NCI-H446 (cell line): ENCODE results near the gene RABL2A.
"Not testable (repeated sequence)": the region's sequence is repeated elsewhere in the genome, so short reads cannot be mapped to it uniquely, and the experiment has no call there.

ENCODE experiments used
- DNase-seq, 2 experiments: peaks; one replicate each; lab custom pipeline; 2025; lab: John Stamatoyannopoulos, UW

Gene RABL2A

DNA sequence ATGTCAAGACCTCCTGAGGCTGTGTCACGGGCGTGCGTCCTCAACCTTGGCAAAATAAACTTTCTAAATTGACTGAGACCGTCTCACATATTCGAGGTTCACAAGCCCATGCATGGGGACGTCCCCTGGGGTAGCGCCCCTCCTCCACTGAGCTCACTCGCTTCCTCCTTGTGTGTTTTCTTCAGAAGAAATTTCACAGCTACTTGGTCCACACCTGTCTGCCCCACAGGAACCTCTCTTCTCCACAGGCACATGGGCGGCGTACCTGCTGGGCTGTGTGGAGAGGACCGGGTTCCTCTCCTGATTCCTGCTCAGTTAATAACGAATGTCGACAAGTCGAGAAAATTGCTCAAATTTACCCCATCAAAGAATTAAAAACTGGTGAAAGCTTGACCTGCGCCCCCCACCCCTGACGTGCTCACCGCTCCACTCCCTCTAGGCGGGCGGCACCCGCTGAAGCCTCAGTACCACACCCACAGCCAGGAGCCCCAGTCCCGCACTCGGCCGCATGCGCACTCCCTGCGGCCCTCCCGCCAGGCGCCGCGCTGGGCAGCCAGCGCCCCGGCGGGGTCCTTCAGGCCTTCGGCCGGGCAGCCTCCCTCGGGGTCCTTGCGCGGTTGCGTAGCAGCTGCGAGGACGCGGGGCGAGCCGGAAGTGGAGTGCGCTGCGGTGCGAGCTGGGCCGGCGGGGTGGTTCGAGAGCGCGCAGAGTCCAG lies at the start of gene RABL2A:
Gene RABL2A (plus strand): TSS at position 651 of the 715 bp plus-strand sequence. CDS start 1,341 bp downstream, outside the sequence.
- DNase-seq, result not testable (repeated sequence)

DNA sequence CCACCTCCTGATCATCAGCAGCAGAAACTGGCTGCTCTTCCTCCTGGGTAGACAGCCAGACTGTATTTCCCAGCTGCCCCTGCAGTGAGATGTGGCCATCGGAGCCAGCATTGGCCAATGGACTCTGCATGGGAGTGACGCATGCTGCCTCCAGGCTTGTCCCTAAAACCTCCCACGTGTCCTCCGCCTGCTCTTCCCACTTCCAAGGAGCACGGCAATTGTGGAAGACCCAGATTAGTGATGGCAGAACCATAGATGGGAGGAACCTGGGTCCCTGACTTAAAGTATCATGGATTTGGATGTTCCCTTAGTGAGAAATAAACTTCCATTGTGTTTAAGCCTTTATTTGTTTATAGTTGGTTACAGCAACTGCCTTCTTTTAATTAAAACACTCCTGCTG lies 48.6 kb upstream of the RABL2A start:
- not testable (repeated sequence) for DNase-seq

DNA sequence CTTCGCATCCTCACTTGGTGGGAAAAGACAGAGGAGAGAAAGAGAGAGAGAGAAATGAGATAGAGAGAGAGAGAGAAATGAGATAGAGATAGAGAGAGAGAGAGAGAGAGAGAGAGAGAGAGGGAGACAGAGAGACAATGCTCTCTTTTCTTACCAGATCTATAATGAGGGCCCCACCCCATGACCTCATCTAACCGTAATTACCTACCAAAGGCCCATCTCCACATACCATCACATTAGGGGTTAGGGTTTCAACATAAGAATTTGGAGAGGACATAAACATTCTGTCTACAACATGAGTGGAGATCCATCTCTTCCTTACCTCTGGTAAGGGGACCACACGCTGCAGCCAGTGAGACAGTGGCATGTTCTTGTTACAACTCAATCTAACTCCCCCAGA lies 44.6 kb upstream of the RABL2A start:
- not testable (repeated sequence) for DNase-seq

DNA sequence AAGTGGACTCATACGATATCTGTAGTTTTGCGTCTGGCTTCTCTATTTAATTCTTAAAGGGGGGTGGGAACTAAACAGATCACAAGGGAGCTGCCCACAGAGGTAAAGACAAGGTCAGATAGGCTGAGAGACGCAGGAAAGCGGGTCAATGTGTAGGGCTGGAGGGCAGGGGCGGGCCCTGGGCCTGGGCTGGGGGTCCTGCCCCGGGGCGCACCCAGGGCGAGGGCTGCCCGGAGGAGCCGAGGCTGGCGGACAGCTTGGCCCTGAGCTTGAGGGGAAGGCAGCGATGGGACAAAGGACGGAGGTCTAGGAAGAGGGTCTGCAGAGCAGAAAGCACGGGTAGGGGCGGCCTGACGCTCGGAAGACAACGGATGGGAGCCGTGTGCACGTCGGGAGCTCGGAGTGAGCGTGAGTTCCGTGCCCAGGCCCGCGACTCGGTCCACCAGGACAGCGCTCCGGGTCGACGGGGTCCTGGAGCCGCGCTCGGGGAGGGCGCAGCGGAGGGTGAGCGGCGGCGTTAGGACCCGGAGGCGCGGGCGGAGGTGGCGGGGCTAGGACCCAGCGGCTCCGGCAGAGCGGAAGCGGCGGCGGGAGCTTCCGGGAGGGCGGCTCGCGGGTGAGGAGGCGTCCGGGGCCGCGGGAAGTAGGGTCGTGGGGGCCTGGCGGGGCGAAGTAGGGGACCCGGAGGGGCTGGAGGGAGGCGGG lies 43.4 kb upstream of the RABL2A start:
- not testable (repeated sequence) for DNase-seq

DNA sequence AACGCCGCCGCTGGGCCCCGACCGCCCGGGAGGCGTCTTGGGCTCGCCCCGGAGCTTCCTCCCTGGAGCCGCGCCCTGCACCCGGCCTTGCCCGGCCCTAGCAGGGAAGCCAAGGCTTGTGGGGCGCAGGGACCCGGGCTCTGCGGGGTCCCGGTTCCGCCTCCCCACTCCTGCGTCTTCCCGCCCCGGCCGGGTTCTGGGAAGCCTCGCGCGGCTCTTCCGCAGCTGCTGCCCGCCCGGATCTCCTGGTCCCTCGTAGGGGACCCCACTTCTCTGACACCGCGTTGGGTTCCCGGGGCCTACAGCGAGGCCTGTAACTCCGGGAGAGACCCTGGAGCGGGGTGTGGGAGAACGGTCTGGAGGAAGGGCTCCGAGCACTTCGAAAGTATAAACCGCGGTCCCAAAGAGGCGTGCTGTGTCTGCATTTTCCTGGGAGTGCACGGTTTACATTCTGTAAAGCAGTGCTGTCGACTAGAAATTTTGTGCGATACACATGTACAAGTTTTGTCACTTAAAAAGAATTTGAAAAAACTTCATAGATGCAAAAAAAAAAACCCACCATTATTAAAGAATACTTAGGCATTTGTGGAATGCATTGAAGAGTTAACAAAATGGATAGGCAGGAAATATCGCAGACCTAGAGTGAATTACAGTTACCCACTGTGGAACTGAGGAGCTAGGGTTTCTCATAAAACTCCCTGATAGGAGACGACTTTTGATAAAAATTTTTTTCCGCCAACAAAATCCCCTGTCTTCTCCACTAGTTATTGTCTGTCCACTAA lies 42.6 kb upstream of the RABL2A start:
- DNase-seq, result not testable (repeated sequence)

DNA sequence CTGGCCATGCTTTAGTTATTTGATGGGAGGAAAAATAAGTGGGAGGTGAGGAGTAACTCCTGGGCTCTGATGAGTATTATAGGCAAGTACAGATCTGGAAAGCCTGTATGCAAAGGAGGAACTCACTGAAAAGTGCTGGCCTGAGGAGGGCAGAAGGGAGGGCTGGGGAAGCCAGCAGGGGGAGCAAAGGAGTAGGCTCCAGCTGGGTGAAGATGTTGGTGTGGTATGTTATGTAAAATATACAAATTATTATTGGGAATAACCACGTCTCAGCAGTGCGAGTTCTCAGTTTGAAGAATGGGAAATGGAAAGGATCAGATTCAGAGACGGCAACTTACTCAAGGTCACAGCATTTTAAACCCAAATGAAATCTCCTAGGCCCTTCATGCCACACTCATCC lies 39.9 kb upstream of the RABL2A start:
- not testable (repeated sequence) for DNase-seq

DNA sequence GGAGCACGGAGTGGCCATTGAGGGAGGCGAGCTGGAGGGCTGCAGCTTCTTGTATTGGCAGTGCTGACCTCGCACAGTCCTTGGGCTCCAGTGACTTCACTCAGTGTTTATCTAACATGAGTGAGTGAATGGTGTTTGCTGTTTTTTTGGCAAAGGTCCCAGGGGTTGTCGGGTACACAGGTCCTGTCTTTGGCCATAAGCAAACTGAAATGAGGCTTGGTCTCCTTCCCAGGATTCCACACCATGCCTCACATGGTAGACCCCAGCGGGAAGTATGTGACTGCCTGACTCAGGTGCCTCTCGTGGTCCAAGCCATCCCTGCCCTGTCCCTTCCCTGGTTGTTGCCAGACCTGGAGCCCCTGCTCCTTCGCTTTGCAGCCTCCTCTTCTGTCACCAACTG lies 37.5 kb upstream of the RABL2A start:
- not testable (repeated sequence) for DNase-seq

DNA sequence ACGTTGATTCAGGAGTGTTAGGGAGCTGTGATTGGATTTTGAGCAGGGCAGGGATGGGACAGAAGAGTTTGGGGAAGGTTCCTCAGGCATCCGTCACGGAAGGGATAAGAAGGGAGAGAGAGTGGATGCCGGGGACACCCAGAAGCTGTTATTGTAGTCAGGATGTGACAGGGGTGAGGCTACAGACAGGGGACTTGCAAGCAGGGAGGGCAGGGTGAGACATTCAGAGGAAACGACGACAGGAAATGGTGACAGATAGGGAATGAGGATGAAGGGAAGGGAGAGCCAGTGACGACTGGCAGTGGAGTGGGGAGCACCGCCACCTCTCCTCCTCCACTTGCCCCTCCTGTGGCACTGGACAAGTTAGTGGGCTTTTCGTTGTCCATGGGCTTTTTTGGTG lies 35.1 kb upstream of the RABL2A start:
- DNase-seq, result not testable (repeated sequence)

DNA sequence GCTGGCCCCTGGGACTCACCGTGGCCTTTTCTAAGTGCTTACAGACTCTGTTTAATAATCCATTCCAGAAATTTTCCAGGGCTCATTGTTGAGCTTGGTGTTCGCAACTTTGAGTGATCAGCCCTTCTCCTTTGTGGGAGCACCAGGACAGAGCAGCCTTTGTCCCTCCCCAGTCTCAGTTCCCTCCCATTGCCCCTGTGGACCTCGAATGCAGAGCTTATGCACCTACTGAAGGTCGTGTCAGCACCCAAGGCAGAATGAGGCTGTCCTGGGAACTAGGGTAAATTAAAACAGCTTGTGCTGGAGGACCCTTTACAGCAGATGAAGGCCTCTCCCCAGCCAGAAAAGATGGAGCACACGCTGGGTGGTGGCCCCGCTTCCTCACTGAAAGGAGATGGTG lies 33.8 kb upstream of the RABL2A start:
- not testable (repeated sequence) for DNase-seq

DNA sequence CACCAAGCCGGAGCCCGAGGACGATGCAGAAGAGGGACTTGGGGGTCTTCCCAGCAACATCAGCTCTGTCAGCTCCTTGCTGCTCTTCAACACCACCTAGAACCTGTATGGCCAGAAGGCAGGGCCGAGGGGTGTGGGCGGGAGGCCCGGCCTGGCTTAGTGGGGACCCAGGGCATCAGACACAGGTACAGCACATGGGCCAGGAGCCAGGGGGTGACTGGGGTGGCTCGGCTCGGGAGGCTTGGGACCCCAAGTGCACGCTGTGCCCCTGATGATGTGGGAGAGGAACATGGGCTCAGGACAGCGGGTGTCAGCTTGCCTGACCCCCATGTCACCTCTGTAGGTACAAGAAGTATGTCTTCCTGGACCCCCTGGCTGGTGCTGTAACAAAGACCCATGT lies 31.3 kb upstream of the RABL2A start:
- not testable (repeated sequence) for DNase-seq

DNA sequence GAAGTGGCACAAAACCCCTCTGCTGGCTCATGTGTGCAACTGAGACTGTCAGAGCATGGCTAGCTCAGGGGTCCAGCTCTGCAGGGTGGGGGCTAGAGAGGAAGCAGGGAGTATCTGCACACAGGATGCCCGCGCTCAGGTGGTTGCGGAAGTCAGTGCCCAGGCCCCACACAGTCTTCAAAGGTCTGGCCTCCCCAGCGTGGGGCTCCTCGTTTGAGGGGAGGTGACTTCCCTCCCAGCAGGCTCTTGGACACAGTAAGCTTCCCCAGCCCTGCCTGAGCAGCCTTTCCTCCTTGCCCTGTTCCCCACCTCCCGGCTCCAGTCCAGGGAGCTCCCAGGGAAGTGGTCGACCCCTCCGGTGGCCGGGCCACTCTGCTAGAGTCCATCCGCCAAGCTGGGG lies 29.9 kb upstream of the RABL2A start:
- not testable (repeated sequence) for DNase-seq

DNA sequence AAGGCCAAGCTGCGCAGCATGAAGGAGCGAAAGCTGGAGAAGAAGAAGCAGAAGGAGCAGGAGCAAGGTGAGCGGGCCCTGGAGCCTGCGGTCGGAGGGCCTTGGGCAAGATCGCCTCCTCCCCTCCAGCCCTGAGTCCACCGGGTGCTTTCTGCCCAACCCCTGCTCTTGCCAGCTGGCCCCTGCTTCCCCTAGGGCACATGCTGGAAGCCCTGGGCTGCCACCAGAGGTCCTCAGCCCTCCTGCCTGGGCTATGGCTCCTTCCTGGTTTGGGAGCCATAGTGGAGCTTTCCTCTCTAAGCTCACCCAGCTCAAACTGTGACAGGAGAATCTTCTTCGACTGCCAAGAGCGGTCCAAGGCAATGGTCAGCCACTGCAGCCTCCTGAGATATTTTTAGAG lies 29.5 kb upstream of the RABL2A start:
- DNase-seq, result not testable (repeated sequence)

DNA sequence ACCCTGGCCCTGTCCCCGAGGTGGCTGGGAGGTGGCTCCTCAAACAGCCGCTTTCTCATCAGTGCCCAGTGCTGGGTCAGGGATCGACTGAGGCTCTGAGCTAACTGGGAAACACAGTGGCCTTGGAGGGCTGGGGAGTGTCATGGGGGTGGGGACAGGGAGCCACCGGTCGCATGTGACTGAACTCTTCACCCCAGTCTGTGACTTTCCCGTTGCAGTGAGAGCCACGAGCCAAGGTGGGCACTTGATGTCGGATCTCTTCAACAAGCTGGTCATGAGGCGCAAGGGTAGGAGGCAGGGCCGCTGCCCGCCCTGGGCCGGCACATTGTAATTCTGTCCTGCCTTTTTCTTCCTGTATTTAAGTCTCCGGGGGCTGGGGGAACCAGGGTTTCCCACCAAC lies 28.9 kb upstream of the RABL2A start:
- DNase-seq, result not testable (repeated sequence)

DNA sequence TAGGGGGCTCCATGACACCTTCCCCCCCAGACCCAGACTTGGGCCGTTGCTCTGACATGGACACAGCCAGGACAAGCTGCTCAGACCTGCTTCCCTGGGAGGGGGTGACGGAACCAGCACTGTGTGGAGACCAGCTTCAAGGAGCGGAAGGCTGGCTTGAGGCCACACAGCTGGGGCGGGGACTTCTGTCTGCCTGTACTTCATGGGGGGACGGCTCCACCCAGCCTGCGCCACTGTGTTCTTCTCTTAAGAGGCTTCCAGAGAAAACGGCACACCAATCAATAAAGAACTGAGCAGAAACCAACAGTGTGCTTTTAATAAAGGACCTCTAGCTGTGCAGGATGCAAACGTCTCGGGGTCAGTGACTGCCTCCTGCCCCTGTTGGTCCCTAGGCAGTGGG lies 28.3 kb upstream of the RABL2A start:
- DNase-seq, result not testable (repeated sequence)

DNA sequence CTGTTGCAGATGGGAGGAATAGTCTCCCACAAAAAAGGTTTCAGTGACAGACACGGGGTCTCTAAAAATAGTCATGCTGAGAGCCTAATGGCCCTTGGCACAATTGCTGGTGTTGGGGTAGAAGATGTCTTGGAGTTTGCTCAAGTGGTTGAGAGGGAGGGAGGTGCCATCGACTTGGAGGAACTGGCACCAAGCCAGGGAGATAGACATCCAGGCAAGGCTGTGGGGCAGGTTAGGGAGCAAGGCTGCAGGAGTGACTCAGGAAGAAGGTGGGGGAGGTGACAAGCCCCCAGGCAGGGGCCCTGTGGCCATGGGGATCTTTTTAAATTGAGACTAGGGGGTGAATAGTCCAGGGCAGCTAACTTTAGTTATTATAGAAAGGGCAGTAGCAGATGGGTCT lies 27.9 kb upstream of the RABL2A start:
- not testable (repeated sequence) for DNase-seq

DNA sequence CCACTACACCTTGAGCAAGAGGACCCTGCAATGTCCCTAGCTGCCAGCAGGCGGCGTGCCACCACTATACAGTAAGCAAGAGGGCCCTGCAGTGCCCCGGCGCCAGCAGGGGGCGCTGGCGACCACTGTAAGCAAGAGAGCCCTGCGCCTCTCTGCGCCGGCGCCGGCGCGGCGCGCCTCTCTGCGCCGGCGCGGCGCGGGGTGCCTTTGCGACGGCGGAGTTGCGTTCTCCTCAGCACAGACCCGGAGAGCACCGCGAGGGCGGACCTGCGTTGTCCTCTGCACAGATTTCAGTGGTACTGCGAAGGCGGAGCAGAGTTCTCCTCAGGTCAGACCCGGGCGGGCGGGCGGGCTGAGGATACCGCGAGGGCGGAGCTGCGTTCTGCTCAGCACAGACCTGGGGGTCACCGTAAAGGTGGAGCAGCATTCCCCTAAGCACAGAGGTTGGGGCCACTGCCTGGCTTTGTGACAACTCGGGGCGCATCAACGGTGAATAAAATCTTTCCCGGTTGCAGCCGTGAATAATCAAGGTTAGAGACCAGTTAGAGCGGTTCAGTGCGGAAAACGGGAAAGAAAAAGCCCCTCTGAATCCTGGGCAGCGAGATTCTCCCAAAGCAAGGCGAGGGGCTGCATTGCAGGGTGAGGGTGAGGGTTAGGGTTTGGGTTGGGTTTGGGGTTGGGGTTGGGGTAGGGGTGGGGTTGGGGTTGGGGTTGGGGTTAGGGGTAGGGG lies 24.9 kb upstream of the RABL2A start:
- not testable (repeated sequence) for DNase-seq

DNA sequence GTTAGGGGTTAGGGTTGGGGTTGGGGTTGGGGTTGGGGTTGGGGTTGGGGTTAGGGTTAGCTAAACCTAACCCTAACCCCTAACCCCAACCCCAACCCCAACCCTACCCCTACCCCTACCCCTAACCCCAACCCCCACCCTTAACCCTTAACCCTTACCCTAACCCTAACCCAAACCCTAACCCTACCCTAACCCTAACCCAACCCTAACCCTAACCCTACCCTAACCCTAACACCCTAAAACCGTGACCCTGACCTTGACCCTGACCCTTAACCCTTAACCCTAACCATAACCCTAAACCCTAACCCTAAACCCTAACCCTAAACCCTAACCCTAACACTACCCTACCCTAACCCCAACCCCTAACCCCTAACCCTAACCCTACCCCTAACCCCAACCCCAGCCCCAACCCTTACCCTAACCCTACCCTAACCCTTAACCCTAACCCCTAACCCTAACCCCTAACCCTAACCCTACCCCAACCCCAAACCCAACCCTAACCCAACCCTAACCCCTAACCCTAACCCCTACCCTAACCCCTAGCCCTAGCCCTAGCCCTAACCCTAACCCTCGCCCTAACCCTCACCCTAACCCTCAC lies 24.1 kb upstream of the RABL2A start:
- no peak for DNase-seq

DNA sequence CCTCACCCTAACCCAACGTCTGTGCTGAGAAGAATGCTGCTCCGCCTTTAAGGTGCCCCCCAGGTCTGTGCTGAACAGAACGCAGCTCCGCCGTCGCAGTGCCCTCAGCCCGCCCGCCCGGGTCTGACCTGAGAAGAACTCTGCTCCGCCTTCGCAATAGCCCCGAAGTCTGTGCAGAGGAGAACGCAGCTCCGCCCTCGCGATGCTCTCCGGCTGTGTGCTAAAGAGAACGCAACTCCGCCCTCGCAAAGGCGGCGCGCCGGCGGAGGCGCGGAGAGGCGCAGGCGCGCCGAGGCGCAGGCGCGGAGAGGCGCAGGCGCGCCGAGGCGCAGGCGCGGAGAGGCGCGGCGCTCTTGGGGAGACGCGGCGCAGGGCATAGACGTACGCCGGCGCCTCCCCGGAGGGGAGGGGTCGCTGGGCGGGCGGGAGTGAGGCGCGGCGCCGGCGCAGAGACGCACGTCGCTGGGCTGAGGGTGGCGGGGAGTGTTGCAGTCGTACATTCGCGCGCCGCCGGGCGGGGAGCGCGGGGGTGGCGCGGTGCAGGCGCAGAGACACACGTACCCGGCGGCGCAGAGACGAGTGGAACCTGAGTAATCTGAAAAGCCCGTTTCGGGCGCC lies 23.5 kb upstream of the RABL2A start:
- DNase-seq, result not testable (repeated sequence)

DNA sequence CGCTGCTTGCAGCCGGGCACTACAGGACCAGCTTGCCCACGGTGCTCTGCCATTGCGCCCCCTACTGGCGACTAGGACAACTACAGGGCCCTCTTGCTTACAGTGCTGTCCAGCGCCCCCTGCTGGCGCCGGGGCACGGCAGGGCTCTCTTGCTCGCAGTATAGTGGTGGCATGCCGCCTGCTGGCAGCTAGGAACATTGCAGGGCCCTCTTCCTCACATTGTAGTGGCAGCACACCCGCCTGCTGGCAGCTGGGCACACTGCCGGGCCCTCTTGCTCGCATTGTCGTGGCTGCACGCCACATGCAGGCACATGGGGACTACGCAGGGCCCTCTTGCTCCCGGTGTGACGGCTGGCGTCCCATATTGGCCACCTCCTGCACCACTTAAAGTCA lies 23.0 kb upstream of the RABL2A start:
- DNase-seq, result not testable (repeated sequence)

DNA sequence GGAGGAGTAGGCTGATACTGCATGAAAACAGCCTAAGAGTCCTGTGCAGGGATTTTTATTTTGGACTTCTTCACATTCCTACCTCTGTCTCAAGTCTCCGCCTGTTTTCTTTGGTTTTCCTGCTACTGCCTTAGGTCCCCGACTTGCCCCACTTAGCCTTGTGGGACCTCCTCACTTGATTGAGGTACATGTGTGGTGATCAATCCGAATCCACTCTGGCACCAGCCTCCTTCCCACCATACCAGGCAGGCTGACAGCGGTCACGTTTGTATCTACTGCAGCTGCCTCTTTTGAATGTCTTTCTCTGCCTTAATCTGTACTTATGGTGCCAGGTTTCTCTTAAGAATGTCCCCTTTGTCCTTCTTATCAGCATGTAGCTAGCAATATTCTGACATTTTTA lies 22.4 kb upstream of the RABL2A start:
- not testable (repeated sequence) for DNase-seq

DNA sequence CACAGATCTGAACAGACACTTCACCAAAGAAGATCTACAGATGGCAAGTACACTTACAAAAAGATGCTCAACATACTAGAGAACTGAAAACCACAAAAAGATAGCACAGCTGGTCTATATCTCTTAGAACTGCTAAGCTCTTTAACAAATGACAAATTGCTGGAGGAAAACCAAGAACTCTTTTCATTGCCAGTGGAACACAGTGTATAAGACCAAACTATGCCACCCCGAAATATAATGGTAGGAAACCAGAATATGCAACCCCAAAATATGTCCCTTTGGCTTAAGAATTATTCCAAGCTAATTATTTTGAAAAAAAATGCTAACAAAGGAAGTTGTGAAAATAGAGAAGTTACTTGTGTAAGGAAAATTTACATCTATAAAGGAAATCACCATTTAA lies 21.0 kb upstream of the RABL2A start:
- not testable (repeated sequence) for DNase-seq
